ENCODE measurements around the gene COX10.

- TF ChIP-seq EZH2 (IDR thresholded peaks at IDR 0.05) (no peak), FOXP2 (optimal IDR thresholded peaks at IDR 0.05; ENCODE audit: control extremely low read depth, extremely low read length, insufficient read depth) (no peak)
These were observed 87.4 kb downstream of the COX10 start for GRCh38 chr17:14156689-14157088.

All from SK-N-MC (cell line).